Right lobe of liver (tissue), 4 donors: ENCODE data around the gene TTC7B.

ENCODE experiments used
- POLR2A ChIP-seq: fragments of 450-650 bp; IDR thresholded peaks from one replicate; pipeline ENCODE4 v1.6.1; 2017; ENCODE audit warnings: antibody characterized with exemption, mild to moderate bottlenecking
- TF ChIP-seq, protein P1 (sequence below), 4 donors: fragments of 200-600 bp in 3 of 4; fragments of 450-650 bp in 1 of 4; IDR thresholded peaks; one replicate each; pipeline versions ENCODE4 v1.5.1 to v1.8.0; 2016 to 2022; ENCODE audit warnings: antibody characterized with exemption in 4 of 4, mild to moderate bottlenecking in 2 of 4
- donor health status: DM: no; HTN: no; CAD: no.
- donor health status: DM: no; HTN: no; CAD: no.
- donor health status: DM: no; HTN: yes; CAD: no.

GRCh38 chr14:90508536-90509254 lies 307.5 kb downstream of the TTC7B start:
- TF ChIP-seq POLR2A = no peak
- TF ChIP-seq, protein P1, sequence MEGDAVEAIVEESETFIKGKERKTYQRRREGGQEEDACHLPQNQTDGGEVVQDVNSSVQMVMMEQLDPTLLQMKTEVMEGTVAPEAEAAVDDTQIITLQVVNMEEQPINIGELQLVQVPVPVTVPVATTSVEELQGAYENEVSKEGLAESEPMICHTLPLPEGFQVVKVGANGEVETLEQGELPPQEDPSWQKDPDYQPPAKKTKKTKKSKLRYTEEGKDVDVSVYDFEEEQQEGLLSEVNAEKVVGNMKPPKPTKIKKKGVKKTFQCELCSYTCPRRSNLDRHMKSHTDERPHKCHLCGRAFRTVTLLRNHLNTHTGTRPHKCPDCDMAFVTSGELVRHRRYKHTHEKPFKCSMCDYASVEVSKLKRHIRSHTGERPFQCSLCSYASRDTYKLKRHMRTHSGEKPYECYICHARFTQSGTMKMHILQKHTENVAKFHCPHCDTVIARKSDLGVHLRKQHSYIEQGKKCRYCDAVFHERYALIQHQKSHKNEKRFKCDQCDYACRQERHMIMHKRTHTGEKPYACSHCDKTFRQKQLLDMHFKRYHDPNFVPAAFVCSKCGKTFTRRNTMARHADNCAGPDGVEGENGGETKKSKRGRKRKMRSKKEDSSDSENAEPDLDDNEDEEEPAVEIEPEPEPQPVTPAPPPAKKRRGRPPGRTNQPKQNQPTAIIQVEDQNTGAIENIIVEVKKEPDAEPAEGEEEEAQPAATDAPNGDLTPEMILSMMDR (IDR thresholded peaks at IDR 0.05) = no peak
